ELF-1 (cell line): ENCODE data around the gene CNIH4.
"Not testable (repeated sequence)": the region's sequence is repeated elsewhere in the genome, so short reads cannot be mapped to it uniquely, and the experiment has no call there.

ENCODE experiments used
- DNase-seq: peaks from one replicate; pipeline ENCODE4 v3.0.0-alpha.2; 2016; ENCODE audit warnings: low read depth, low spot score

The CNIH4 gene

DNA sequence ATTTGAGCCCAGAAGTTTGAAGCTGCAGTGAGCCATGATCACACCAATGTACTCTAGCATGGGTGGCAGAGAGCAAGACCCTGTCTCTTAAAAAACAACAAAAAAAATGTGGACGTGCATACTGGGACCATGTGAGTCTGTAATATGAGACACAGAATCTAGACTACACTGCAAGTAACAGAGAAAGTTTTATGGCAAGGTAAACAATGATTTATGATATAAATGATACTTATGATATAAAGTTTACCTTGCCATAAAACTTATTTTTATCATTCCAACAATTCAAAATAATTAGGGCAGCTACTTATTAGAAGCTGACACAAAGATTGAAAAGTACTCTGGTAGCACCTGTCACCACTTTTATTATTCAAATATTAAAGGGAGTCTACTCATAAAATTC is 43.2 kb downstream of the CNIH4 start:
- no peak for DNase-seq

DNA sequence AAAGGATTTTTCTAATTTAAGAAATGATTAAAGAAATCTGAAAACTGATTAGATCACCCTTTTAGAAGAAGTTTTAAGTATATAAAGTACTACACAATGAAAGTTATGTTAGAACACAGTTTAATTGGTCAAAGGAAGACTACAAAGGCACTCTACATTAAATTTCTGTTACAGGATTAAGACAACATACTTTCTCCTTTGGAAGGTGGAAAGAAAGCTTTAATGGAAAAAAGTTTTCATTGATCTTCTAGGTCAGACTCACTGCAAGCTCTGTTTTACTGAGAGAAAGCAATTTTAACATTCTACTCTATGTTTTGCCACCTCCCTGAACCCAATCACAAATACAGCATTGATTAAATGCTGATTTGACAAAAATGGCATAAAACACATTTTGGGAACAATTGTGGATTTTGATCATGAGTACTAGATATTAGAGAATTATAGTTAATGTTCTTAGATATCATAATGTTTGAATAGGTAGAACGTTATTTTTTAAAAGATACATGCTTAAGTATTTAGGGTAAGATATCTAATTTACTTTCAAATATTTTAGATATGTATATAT is 45.9 kb downstream of the CNIH4 start:
- no peak for DNase-seq

DNA sequence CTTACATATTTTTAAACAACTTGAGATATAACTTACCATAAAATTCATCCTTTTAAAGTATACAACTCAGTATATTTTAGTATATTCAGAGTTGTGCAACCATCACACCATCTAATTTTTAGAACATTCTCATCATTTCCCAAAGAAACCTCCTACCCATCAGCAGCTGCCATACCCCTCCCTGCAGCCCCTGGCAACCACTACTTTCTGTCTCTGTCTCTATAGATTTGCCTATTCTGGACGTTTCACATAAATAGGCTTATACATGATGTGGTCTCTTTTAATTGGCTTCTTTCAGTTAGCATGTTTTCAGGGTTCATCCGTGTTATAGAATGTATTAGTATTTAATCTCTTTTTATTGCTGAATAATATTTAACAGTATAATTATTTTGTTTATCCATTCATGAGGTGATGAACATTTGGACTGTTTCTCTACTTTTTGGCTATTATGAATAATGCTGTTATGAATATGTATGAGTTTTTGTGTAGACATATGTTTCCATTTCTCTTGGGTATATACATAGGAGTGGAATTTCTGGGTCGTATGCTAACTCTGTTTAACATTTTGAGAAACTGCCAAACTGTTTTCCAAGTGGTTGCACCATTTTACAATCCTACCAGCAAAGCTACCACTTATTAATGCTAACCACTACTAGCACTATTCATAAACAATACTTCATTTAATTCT is 48.4 kb downstream of the CNIH4 start:
- DNase-seq: no peak

DNA sequence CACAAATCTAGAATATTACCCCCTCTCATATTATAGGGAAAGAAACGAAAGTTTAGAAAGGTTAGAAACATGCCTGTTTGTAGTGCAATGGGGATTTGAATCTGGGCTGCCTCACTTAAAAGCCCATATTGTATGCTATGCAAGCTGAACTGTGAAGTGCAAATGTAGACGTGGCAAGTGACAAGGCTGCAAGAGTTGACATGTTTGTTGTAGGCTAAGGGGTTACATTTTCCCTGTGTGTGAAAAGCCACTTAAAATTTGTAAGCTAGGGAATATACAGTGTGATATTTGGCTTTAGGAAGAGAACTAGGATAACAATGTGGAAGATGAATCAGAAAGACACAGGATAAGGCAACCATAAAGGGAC is 48.9 kb downstream of the CNIH4 start:
- no peak for DNase-seq

DNA sequence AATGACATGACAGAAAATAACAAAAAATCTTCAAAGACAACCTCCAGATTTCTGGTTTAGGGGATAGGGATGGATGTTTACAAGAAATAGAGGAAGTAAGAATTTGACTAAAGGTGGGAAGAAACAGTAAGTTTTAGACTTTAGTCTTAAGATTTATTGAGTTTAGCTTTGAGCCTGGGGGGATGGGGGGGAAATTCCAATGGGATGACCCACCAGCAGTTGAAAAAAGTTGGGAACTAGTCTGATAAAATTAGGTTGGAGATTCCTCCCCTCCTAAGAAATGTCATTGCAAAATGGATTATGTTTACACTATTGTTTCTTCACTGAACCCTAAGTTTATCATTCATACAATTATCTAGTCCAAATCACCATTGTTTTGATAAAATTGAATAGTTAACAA is 49.5 kb downstream of the CNIH4 start:
- no peak for DNase-seq

DNA sequence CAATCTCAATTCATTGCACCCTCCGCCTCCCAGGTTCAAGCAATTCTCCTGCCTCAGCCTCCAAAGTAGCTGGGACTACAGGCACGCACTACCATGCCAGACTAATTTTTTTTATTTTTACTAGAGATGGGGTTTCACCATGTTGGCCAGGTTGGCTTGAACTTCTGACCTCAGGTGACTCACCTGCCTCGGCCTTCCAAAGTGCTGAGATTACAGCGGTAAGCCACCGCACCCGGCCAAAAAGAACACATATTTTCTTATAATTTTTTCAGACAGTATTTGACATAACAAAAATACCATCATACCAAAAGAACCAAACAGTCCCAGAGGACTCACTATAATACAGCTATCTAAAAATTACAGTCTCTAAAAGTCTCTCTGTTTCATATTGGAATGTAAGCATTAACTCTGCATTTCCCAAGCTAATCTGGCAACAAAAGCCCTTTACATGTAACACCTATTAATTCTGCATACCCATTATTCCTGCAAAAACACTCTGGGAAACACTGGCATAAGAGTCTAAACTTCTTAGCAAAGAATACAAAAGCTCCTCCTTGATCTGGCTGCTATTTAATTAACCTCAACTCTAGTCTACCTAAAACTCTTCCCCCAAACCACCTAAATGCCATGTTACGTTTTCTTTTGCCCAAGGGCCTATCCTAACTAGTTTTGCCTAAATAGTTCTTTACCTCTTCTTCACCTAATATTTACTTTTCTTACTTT is 51.1 kb downstream of the CNIH4 start:
- DNase-seq: no peak

DNA sequence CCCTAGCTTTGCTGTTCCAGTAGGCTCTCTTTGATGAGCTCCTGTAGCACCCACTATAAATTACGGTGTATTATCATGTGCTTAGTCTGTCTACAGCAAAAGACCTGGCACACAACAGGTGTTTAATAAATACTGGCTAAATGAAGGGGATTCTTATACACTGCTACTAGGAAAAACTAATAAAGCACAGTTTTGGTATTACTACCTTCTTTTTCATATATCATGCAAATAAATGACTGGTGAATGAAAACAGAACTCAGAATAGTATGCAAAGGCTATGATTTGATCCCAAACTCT is 51.6 kb downstream of the CNIH4 start:
- no peak for DNase-seq

DNA sequence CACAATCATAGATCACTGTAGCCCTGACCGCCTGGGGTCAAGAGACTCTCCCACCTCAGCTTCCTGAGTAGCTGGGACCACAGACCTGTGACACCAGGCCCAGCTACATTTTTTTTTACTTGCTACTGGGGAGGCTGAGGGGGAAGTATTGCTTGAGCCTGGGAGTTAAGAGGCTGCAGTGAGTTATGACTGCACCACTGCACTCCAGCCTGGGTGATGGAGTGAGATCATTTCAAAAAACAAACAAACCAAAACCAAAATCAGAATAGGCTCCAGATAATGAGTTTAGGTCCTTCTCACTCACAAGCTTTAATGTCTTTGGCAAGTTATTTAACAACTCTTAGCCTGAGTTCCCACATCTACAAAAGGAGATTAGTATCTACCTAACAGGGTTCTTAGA is 55.1 kb downstream of the CNIH4 start:
- no peak for DNase-seq

DNA sequence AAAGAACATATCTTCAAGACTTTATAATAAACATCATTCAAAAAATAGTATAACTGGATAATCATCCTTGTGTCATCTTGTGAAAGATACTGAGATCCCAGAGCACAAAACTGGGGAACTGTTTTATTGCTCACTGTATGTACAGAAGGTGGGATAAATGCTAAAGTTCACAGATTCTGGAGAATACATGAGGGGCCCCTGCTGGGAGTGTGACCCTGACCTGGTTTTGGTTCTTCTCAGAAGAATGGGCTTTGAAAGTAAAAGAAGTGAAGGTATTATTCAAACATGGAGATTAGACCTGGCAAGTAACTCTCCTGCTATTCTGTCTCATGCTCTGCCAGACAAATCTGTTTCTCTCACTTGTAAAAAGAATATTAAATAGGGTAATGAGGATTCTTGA is 63.4 kb downstream of the CNIH4 start:
- no peak for DNase-seq

DNA sequence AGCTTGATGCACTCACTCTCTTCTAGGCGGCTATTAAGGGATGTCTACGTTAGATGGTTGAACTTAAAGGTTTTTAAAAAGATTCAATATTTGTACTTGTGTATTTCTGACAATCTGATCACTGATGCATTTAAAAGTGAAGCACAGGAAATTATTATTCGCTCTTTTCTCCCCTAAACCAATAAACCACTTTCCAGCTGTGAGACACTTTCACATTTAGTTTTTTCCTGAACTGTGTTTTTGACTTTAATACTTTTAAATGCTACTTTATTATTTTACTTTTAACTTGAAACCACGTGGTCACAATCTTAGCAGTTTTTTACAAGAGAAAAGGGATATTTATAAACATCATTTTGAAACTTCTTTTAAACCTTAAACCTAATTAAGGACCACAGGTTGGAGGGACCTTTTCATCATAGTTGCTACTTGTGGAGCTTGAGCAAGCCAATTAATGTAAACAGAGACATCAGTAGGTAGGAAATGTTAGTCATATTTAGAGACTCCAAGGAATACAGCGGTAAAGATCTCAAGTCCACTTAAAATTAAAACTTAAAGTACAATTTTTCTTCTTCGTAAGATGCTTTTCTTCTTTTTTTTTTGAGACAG is 68.7 kb downstream of the CNIH4 start:
- no peak for DNase-seq

DNA sequence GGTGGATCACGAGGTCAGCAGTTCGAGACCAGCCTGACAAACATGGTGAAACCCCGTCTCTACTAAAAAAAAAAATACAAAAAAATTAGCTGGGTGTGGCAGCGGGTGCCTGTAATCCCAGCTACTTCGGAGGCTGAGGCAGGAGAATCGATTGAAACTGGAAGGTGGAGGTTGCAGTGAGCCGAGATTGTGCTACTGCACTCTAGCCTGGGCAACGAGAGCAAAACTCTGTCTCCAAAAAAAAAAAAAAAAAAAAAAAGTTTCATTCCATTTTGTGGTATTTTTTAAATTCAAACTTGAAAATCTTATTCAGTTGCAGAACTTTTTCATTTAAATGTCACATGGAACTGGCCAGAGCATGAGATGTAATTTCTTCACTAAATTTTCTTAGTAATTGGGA is 70.2 kb downstream of the CNIH4 start:
- not testable (repeated sequence) for DNase-seq

DNA sequence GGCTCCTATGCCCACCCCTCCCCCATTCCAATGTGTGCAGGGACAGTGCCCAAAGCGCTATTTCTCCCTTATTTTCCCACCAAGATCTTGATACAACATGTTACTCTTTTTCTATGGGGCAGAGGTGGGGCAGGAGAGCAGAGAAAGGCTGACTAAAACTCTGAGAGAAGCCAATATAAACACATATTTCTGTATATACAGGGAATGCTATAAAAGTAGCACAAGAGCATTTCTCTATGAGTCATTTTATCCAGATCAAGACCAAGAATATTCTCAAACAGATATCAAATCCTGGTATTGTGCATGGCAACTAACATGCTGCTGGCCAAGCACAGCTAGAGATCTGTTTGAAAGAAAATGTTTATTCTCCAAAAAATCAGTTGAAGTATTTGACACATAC is 70.7 kb downstream of the CNIH4 start:
- no peak for DNase-seq

DNA sequence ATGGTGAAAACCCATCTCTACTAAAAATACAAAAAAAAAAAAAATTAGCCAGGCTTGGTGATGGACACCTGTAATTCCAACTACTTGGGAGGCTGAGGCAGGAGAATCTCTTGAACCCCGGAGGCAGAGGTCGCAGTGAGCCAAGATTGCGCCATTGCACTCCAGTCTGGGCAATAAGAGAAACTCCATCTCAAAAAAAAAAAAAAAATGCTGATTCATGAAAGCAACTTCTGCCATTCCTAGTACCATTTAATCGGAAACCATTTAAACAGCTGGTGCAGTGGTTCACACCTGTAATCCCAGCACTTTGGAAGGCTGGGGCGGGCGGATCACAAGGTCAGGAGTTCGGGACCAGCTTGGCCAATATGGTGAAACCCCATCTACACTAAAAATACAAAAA is 72.0 kb downstream of the CNIH4 start:
- DNase-seq: not testable (repeated sequence)
